Left ventricle myocardium inferior (tissue), 1 donor: ENCODE results near the gene NMNAT2. TPM values are rescaled to one million over a fixed set of nuclear protein-coding genes. Genes with fewer than 3 reads are reported as not detected.

Experiments
- DNase-seq: peaks from one replicate; pipeline ENCODE4 v3.0.0-alpha.2; 2020
- H3K27ac ChIP-seq: fragments of 200-600 bp; replicated peaks from 2 replicates; pipeline ENCODE4 v1.8.0; 2021
- H3K27me3 ChIP-seq: fragments of 200-600 bp; 2 replicates; pipeline ENCODE4 v1.8.0; 2021; ENCODE audit warnings: low read depth
- H3K36me3 ChIP-seq: fragments of 200-600 bp; 2 replicates; pipeline ENCODE4 v1.8.0; 2021
- H3K4me1 ChIP-seq: fragments of 200-600 bp; 2 replicates; pipeline ENCODE4 v1.8.0; 2021
- H3K4me3 ChIP-seq: fragments of 200-600 bp; 2 replicates; pipeline ENCODE4 v1.8.0; 2021; ENCODE audit warnings: mild to moderate bottlenecking, moderate library complexity
- H3K9me3 ChIP-seq: fragments of 200-600 bp; replicated peaks from 2 replicates; pipeline ENCODE4 v1.8.0; 2021
- CTCF ChIP-seq: fragments of 200-600 bp; IDR thresholded peaks from 2 replicates; pipeline ENCODE4 v1.8.0; 2021; ENCODE audit warnings: antibody characterized with exemption, mild to moderate bottlenecking, borderline replicate concordance
- intact Hi-C: fragments of 100-400 bp; cut with micrococcal nuclease; formaldehyde crosslinking; loops from one replicate; pipeline ENCODE4 v1.11.0; 2022
- total RNA-seq: library from RNA; stranded (reverse); fragmentation: NEBNext Ultra II Directional; extraction: Animal tissue kit (Norgen Biotek cat#: 25700); gene quantifications from one replicate; pipeline ENCODE4 v1.2.1, GENCODE V29; 2021
- donor health status: DM: no; HTN: yes; CAD: no; lungs with severe emphysema.

The NMNAT2 gene
- total RNA-seq, 1 donor from 2014 or later, result 3.4 TPM

GRCh38 chr1:183346276-183346732 lies 71.9 kb downstream of the NMNAT2 start:
- H3K9me3 ChIP-seq, result no peaks in the 10 kb centered on the region
- no peak overlapping the region for H3K27ac ChIP-seq
- H3K4me3 ChIP-seq, result no peak overlapping the region
- peaks cover 25% of the 10 kb centered on the region for H3K4me1 ChIP-seq
- DNase-seq, result no peak
- no peaks in the 10 kb centered on the region for H3K27me3 ChIP-seq
- intact Hi-C loops, result no loop called here
- H3K36me3 ChIP-seq, result no peaks in the 10 kb centered on the region
- no peak for TF ChIP-seq CTCF

GRCh38 chr1:183339556-183340167 lies 78.5 kb downstream of the NMNAT2 start:
- no peaks in the 10 kb centered on the region for H3K27me3 ChIP-seq
- no peak for TF ChIP-seq CTCF
- no peaks in the 10 kb centered on the region for H3K9me3 ChIP-seq
- no peaks in the 10 kb centered on the region for H3K36me3 ChIP-seq
- peaks cover 13% of the 10 kb centered on the region for H3K4me1 ChIP-seq
- no peak overlapping the region for H3K27ac ChIP-seq
- H3K4me3 ChIP-seq, result no peak overlapping the region
- intact Hi-C loops, result no loop called here
- no peak for DNase-seq

- Histone ChIP-seq H3K36me3 (no peaks in the 10 kb centered on the region), H3K27ac (no peak overlapping the region), H3K9me3 (no peaks in the 10 kb centered on the region), H3K27me3 (no peaks in the 10 kb centered on the region), H3K4me3 (no peak overlapping the region), H3K4me1 (peaks cover 17% of the 10 kb centered on the region)
- TF ChIP-seq CTCF, result no peak
- DNase-seq, result no peak
- intact Hi-C loops, result no loop called here
Observed at GRCh38 chr1:183331091-183331742, 87.0 kb downstream of the NMNAT2 start.

GRCh38 chr1:183330335-183330734 lies 87.8 kb downstream of the NMNAT2 start:
- Histone ChIP-seq H3K27me3 (no peaks in the 10 kb centered on the region), H3K4me1 (peaks cover 17% of the 10 kb centered on the region), H3K4me3 (no peak overlapping the region), H3K9me3 (no peaks in the 10 kb centered on the region), H3K36me3 (no peaks in the 10 kb centered on the region), H3K27ac (no peak overlapping the region)
- intact Hi-C loops, result no loop called here
- TF ChIP-seq CTCF, result no peak
- no peak for DNase-seq

GRCh38 chr1:183328371-183328770 lies 89.8 kb downstream of the NMNAT2 start:
- Histone ChIP-seq H3K4me3 (no peak overlapping the region), H3K36me3 (no peaks in the 10 kb centered on the region), H3K9me3 (no peaks in the 10 kb centered on the region), H3K27ac (peak overlapping the region; percentile 69), H3K27me3 (no peaks in the 10 kb centered on the region), H3K4me1 (peaks cover 17% of the 10 kb centered on the region)
- intact Hi-C loops, result no loop called here
- DNase-seq, result no peak
- no peak for TF ChIP-seq CTCF
